ENCODE data around the gene CELSR1.

The CELSR1 gene

DNA sequence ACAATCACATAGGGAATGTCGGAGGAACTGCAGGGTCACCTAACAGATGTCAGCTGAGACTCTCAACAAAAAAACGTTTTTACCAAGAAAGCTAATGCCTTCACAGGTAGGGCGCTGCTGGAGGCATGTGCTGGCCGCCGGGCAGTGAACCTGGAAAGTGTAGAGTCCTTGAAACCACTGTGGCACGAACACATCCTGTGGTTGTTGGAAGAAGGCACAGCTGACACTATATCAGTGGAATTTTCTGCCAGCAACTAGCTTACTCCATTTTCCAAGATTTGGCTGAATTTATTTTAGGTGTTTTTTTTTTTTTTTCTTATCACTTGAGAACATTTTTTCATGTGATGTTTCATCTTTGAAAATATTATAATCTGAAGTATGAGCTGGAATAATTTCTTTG lies 187.7 kb downstream of the CELSR1 start:
- TF ChIP-seq, protein P1, sequence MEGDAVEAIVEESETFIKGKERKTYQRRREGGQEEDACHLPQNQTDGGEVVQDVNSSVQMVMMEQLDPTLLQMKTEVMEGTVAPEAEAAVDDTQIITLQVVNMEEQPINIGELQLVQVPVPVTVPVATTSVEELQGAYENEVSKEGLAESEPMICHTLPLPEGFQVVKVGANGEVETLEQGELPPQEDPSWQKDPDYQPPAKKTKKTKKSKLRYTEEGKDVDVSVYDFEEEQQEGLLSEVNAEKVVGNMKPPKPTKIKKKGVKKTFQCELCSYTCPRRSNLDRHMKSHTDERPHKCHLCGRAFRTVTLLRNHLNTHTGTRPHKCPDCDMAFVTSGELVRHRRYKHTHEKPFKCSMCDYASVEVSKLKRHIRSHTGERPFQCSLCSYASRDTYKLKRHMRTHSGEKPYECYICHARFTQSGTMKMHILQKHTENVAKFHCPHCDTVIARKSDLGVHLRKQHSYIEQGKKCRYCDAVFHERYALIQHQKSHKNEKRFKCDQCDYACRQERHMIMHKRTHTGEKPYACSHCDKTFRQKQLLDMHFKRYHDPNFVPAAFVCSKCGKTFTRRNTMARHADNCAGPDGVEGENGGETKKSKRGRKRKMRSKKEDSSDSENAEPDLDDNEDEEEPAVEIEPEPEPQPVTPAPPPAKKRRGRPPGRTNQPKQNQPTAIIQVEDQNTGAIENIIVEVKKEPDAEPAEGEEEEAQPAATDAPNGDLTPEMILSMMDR (IDR thresholded peaks at IDR 0.05; ENCODE audit: low read depth, low read length, missing control alignments), result no peak
- no peak overlapping the region for H3K4me3 ChIP-seq (ENCODE audit: low read depth, low read length)
- no peak for DNase-seq (ENCODE audit: low read depth)
- in situ Hi-C loops (cut with HindIII; ENCODE audit: low sequenced_read_pairs), result no loop called here

- H3K4me3 ChIP-seq (ENCODE audit: low read depth, low read length), result no peak overlapping the region
- in situ Hi-C loops (cut with HindIII; ENCODE audit: low sequenced_read_pairs), result no loop called here
- no peak for DNase-seq (ENCODE audit: low read depth)
- TF ChIP-seq, protein P1 (IDR thresholded peaks at IDR 0.05; ENCODE audit: low read depth, low read length, missing control alignments), result no peak
Observed at GRCh38 chr22:46349238-46349637, 188.2 kb downstream of the CELSR1 start.

GRCh38 chr22:46348099-46348695 lies 189.2 kb downstream of the CELSR1 start:
- H3K4me3 ChIP-seq (ENCODE audit: low read depth, low read length), result no peak overlapping the region
- no peak for DNase-seq (ENCODE audit: low read depth)
- TF ChIP-seq, protein P1 (IDR thresholded peaks at IDR 0.05; ENCODE audit: low read depth, low read length, missing control alignments), result no peak
- in situ Hi-C loops (cut with HindIII; ENCODE audit: low sequenced_read_pairs), result no loop called here

DNA sequence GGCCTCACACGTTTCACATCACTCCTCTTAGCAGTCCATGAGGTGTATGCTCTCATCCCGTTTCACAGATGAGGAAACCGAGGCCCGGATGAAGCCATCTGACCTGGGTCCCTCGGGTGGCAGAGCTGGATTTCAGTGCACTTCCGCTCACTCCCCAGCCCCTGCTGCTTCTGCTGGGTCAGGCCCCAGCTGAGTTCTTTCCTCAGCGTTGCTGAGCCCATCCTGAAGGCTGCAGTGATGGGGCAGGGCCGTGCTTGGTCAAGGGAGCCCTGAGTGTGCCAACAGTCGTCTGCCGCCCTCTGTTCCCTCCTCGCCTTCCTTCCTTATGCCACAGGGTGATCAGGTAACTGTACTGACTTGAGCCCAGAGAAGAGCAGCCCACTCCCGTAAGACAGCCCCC lies 189.8 kb downstream of the CELSR1 start:
- TF ChIP-seq, protein P1 (IDR thresholded peaks at IDR 0.05; ENCODE audit: low read depth, low read length, missing control alignments), result no peak
- no peak for DNase-seq (ENCODE audit: low read depth)
- in situ Hi-C loops (cut with HindIII; ENCODE audit: low sequenced_read_pairs), result no loop called here
- H3K4me3 ChIP-seq (ENCODE audit: low read depth, low read length), result no peak overlapping the region

- in situ Hi-C loops (cut with HindIII; ENCODE audit: low sequenced_read_pairs), result no loop called here
- no peak for DNase-seq (ENCODE audit: low read depth)
- no peak overlapping the region for H3K4me3 ChIP-seq (ENCODE audit: low read depth, low read length)
- TF ChIP-seq, protein P1 (IDR thresholded peaks at IDR 0.05; ENCODE audit: low read depth, low read length, missing control alignments), result no peak
Observed at GRCh38 chr22:46346680-46347405, 190.6 kb downstream of the CELSR1 start.

DNA sequence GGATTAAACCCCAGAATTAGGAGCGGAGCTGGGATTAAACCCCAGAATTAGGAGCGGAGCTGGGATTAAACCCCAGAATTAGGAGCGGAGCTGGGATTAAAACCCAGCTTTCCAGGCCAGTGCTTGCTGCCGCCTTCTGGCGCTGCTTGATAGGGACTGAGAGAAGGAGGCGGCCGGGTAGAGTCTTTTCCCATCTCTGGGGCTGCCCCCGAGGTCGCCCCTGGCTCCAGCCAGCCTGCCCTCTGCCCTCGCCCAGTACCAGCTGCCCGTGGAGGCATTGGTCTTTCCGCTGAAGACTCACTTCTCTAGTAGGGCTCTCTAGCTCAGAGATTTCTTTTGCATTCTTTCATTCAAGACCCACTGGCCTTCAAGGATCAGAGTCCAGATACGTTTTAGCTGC lies 196.7 kb downstream of the CELSR1 start:
- DNase-seq (ENCODE audit: low read depth), result no peak
- TF ChIP-seq, protein P1 (IDR thresholded peaks at IDR 0.05; ENCODE audit: low read depth, low read length, missing control alignments), result no peak
- no peak overlapping the region for H3K4me3 ChIP-seq (ENCODE audit: low read depth, low read length)
- in situ Hi-C loops (cut with HindIII; ENCODE audit: low sequenced_read_pairs), result no loop called here
